ENCODE results near the gene C1QTNF5.

DNA sequence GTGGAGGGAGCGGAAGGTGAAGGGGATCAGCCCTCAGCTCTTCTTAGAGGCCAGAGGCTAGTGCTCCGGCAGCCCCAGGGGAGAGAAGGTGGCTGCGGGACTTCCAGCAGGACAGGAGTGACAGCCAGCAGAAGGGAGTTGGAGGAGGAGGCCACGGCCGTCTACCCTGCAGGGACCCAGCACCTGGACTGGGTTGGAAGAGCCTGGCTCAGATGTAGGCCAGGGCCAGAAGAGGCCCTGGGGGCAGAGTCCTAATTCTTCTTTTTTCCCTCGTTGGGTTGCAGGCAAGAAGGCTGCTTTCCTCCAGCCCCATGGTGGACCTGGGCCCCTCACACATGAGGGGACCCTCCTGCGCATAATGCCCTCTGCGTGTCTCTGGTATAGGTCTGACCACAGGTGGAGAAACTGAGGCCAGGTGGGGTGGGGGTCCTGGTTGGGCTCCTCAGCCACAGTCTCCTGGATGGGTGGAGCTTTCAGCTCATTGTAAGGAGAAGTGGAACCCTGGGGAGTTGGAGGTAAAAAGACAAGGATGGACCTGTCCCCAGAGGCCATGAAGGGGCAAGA, 21.5 kb downstream of the C1QTNF5 start:
- TF ChIP-seq POLR2AphosphoS5 (IDR thresholded peaks at IDR 0.05; ENCODE audit: low read depth, low read length) (no peak), PHF8 (conservative IDR thresholded peaks at IDR 0.05; ENCODE audit: low read depth, low read length) (no peak), BACH1 (IDR thresholded peaks at IDR 0.05; ENCODE audit: low read length) (no peak), POLR2A (IDR thresholded peaks at IDR 0.05; ENCODE audit: control extremely low read depth in 1 of 2, low read depth in 2 of 2, low read length in 2 of 2) (no peak; a peak in 1 of 3 replicates), CTCF (IDR thresholded peaks at IDR 0.05; ENCODE audit: control extremely low read depth in 1 of 3, insufficient read depth in 1 of 3, low read depth in 1 of 3, low read length in 3 of 3) (no peak), SIRT6 (IDR thresholded peaks at IDR 0.05; ENCODE audit: low read length) (no peak), SP1 (IDR thresholded peaks at IDR 0.05; ENCODE audit: low read depth, low read length) (no peak), TCF12 (IDR thresholded peaks at IDR 0.05; ENCODE audit: low read depth, low read length) (no peak), YY1 (IDR thresholded peaks at IDR 0.05; ENCODE audit: low read depth, low read length) (no peak), SRF (IDR thresholded peaks at IDR 0.05; ENCODE audit: low read depth, low read length) (no peak), JUND (IDR thresholded peaks at IDR 0.05; ENCODE audit: low read length) (no peak), KDM1A (IDR thresholded peaks at IDR 0.05; ENCODE audit: borderline replicate concordance, low read length) (no peak), EZH2 (IDR thresholded peaks at IDR 0.05; ENCODE audit: low read depth, low read length, severe bottlenecking) (no peak)
- TF ChIP-seq, protein P1, sequence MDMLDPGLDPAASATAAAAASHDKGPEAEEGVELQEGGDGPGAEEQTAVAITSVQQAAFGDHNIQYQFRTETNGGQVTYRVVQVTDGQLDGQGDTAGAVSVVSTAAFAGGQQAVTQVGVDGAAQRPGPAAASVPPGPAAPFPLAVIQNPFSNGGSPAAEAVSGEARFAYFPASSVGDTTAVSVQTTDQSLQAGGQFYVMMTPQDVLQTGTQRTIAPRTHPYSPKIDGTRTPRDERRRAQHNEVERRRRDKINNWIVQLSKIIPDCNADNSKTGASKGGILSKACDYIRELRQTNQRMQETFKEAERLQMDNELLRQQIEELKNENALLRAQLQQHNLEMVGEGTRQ (IDR thresholded peaks at IDR 0.05; ENCODE audit: low read length): no peak

Data from H1 (cell line).